Ramos (cell line): ENCODE measurements around the gene TMEM234.
"Not testable (repeated sequence)": the region's sequence is repeated elsewhere in the genome, so short reads cannot be mapped to it uniquely, and the experiment has no call there.

Experiments
- in situ Hi-C: fragments of 300-500 bp; cut with MboI; formaldehyde crosslinking; loops from one replicate; pipeline ENCODE4 v1.14.3; 2022; ENCODE audit warnings: low sequenced_read_pairs; ENCODE audit not compliant: unreplicated experiment

TMEM234 gene

GRCh38 chr1:32221980-32222755 lies at the start of gene TMEM234, which contains the start of gene EIF3I:
Gene TMEM234, minus strand, starts transcription at chr1:32222353. Its CDS starts 31 bp downstream, at chr1:32222322.
Gene EIF3I, plus strand, starts transcription at chr1:32222407. Its CDS starts 35 bp downstream, at chr1:32222442.
- in situ Hi-C loops, result no loop called here

- in situ Hi-C loops, result no loop called here
Observed at GRCh38 chr1:32269744-32270143, 47.6 kb upstream of the TMEM234 start.

GRCh38 chr1:32266921-32267591 lies 44.9 kb upstream of the TMEM234 start:
- in situ Hi-C loops, result no loop called here

- in situ Hi-C loops, result no loop called here
Observed at GRCh38 chr1:32265846-32266245, 43.7 kb upstream of the TMEM234 start.

DNA sequence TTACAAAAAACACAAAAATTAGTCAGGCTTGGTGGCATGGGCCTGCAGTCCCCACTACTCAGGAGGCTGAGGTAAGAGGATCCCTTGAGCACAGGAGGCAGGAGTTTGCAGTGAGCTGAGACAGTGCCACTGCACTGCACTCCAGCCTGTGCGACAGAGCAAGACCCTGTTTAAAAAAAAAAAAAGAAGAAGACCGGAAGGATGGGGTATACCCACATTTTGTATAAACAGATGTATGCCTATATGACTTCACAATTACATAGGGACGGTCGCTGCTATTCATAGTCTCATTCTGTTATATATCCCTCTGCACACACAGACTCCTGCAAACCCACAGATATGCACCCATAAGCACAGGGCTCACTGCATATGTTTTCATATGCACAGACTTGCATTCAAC lies 41.6 kb upstream of the TMEM234 start:
- in situ Hi-C loops, result no loop called here

DNA sequence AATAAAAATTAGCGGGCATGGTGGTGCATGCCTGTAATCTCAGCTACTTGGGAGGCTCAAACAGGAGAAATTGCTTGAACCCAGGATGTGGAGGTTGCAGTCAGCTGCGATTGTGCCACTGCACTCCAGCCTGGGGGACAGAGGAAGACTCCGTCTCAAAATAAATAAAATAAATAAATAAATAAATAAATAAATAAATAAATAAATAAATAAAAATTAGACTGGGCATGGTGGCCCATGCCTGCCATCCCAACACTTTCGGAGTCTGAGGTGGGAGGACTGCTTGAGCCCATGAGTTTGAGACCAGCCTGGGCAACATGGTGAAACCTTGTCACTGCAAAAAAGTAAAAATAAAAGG lies 41.1 kb upstream of the TMEM234 start:
- in situ Hi-C loops, result not testable (repeated sequence)

GRCh38 chr1:32257227-32257508 lies 35.0 kb upstream of the TMEM234 start:
- in situ Hi-C loops, result no loop called here

- in situ Hi-C loops, result no loop called here
Observed at GRCh38 chr1:32256473-32257226, 34.5 kb upstream of the TMEM234 start.

DNA sequence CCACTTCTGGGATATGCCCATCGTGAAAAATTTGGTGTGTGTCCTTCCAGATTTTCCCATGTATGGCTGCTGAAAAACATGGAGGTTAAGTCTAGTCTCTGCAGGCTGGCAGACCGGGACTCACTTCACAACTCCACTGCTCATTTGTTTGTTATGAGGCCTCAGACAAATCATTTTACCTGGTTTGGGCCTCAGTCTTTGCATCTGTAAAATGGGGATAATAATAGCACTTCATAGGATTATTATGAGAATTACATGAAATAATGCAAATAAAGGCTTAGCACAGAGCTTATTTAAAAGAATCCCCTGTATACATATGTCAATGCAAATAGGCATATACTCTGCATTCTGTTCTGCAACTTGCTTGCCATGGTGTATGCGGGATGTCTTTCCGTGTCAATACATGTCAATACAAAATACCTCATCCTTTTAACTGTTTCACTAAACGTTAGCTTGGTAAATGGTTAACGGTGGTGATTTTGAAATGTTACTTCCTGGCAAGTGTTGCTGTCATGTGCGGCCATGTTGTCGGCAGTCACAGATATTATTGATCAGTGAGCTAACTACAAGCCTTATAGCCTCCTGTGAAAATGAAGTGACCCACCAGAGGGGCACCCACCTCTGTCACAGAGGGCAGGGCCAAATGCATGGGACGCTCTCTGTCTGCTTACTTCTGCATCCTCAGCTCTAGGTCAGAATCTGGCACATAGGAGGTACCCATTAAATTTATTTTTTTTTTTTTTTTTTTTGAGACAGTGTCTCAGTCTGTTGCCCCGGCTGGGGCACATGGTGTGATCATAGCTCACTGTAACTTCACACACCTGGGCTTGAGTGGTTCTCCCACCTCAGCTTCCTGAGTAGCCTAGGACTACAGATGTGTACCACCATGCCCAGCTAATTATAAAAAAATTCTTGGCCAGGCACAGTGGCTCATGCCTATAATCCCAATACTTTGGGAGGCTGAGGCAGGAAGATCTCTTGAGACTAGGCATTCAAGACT lies 33.2 kb upstream of the TMEM234 start:
- in situ Hi-C loops, result no loop called here

DNA sequence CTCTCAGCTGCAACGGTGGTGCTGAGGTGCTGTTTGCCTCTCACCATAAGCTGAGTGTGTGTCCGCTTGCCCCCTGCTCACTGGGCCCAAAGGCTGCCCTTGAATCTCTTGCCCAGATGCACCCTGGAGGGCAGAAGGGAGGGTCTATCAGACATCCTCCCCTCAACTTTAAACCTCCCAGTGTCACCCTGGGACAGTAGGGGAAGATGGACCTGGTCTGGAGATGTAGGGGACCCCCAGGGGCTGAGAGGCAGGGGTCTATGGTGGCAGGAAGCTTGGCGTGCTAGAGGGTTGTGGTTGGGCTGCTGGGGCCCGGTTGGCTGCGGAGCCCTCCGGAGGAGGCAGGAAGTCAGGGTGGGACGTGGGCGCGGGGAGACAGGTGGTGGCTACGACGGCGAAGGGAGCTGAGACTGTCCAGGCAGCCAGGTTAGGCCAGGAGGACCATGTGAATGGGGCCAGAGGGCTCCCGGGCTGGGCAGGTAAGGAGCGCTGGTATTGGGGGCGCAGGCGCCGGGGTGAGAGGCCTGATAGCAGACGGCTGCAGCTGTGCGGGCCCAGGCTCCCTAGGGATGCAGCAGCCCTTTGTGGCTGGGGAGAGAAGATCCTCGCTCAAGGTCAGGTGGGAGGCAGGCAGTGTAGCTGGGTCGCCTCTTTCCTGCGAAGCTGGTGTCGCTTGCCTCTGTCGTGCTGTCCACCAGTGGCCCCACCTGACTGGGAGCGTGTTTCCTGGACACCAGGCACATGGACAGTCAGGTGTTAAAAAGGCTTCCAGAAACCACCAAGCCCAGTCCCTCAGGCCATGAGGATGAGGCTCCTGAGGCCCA lies 29.0 kb upstream of the TMEM234 start, which contains the start of gene LCK:
LCK (plus strand) TSS at position 373 of the 824 bp plus-strand sequence. CDS start 23,065 bp downstream, outside the sequence.
- in situ Hi-C loops, result no loop called here

DNA sequence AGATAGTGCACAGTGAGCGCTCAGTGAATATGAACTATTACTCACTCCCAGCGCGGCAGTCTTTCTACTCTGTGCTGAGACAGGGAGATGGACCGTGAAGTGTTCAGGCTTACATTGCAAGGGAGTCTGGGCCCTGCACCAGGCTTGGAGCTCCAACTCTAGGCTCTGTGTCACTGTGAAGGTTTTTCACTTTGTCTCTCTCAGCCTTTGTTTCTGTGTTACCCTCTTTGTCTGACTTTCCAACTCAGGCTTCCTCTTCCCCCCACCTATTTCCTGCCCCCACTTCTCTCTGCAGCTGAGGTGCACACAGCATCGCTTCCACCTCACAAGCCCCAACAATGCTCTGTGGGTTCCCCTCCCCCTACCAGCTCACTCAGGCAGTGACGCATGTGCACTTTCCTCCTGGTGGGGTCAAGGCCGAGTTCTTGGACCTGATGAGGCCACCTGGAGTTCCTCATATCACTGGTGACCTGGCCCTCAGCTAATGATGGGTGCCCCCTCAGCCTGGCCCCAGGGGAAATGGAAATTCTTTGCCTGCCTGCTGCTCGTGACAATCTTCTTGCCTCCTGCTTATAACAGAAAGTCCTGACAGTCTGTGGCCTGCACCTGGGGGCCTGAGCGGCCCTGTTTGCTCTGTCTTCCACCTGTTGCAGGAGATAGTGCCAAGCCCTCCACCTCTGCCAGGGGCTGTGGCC lies 27.8 kb upstream of the TMEM234 start:
- in situ Hi-C loops, result no loop called here

DNA sequence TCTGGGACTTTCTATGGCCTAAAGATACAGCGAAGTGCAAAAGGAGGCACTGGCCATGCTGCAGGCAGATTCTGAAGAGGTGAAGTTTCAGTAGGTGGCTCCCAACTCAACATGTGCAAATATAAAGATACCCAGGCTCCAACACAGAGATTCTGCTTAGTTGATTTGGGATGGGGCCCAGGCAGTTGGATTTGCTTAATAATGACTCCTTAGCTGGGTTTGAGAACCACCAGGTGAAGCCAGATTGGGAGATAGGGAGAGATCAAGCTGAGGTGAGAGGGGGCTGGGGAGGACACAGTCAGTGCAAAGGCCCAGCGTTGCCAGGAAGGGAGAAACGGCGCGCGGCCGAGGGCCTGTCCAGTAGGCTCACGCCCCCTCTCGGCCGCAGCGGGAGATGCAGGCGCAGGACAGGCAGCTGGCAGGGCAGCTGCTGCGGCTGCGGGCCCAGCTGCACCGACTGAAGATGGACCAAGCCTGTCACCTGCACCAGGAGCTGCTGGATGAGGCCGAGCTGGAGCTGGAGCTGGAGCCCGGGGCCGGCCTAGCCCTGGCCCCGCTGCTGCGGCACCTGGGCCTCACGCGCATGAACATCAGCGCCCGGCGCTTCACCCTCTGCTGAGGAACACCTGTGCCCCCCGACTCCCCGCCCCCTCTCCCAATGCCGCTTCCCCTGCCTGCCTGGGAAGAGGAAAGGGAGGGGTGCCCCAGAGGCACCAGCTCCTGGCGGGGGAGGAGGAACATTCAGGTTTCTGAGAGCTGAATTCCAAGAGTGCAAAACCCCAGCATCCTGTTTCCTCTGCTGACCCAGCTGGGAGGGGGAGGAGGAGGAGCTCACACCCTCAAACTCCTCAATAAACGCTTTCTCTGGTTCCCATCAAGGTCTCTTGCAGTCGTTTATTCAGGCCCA lies 26.1 kb upstream of the TMEM234 start:
- in situ Hi-C loops, result no loop called here

- in situ Hi-C loops, result no loop called here
Observed at GRCh38 chr1:32247452-32247851, 25.3 kb upstream of the TMEM234 start.

DNA sequence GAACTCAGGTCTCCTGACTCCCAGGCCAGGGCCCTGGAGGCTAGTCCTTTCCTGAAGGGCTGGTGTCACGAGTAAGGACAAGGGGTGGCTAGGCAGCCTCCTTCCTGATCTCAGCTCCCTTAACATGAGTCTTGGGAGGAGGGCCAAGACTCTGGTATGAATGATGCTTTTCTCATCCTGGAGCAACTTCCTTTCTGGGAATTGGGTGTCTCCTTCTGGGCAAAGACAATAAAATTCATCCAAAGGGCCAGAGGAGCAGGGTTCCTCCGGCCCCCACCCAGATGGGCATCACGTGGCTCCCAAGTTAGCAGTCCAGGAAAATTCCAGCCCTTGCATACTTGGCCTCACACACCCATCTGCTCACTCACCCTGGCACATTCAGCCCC lies 24.7 kb upstream of the TMEM234 start, which contains the start of gene FAM167B:
FAM167B (plus strand) TSS at position 335 of the 386 bp plus-strand sequence. CDS start 200 bp downstream, outside the sequence.
- in situ Hi-C loops, result no loop called here

GRCh38 chr1:32242341-32242851 lies 20.2 kb upstream of the TMEM234 start:
- in situ Hi-C loops, result no loop called here

DNA sequence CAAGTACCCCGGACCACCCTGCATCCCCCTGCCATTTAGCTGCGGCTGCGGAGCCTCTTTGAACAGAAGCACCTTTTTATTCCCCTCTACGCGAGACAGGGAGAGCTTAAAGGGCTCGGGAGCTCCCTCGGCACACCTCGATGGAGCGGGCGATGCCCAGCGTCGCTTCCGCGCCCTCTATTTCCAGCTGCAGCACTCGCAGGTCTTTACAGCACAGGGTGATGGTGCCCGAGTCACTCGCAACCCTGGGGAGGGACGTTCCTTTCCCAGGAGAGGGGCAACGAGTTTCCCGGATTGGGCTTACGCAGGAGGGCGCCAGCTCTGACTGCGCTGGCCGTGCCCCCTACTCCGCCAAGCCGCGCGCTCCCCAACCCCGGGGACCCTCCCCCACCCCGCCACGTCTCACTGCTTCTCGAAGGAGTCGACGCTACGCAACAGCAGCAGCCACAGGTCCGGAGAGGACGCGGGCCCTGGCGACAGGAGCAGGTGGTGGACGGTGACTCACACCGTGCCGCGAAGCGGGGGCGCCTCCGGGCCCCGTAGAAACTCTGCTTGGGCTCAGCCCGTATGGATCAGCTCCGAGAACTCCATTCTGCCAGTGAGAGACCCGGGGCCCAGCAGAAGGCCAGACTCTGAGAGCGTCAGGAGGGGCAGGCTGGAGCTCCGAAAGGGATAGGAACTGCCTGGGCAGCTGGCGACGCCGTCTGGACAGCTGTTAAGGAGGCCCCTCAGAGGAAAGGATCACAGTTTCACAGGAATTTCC lies 19.0 kb upstream of the TMEM234 start:
- in situ Hi-C loops, result no loop called here
